Heart left ventricle (tissue), 16 donors: Measurements from ENCODE around the gene NUCB1. TPM values are rescaled to one million over a fixed set of nuclear protein-coding genes. Genes with fewer than 3 reads are reported as not detected.

ENCODE experiments used
- ATAC-seq, 4 donors: fragments of 200-7000 bp; cut with Tn5 transposase; one replicate each; pipeline ENCODE4 v1.9.1; 2020 to 2022; ENCODE audit warnings: moderate library complexity in 4 of 4, mild to moderate bottlenecking in 3 of 4, moderate number of reproducible peaks in 1 of 4
- DNase-seq, 5 donors: peaks; one replicate each; pipeline ENCODE4 v3.0.0-alpha.2; 2020
- H3K27ac ChIP-seq, 12 donors: fragments of 200-600 bp; sonication (generic) in 4 of 12; one replicate each; pipeline versions ENCODE4 v1.5.0 to v1.8.0; 2016 to 2022; ENCODE audit warnings: mild to moderate bottlenecking in 2 of 12
- H3K27me3 ChIP-seq, 9 donors: fragments of 200-600 bp; sonication (generic) in 2 of 9; one replicate each; pipeline versions ENCODE4 v1.5.1 to v1.8.0; 2016 to 2022; ENCODE audit warnings: mild to moderate bottlenecking in 3 of 9
- H3K36me3 ChIP-seq, 9 donors: fragments of 200-600 bp; sonication (generic) in 2 of 9; one replicate each; pipeline versions ENCODE4 v1.5.0 to v1.8.0; 2018 to 2022; ENCODE audit warnings: mild to moderate bottlenecking in 2 of 9
- H3K4me1 ChIP-seq, 12 donors: fragments of 200-600 bp; sonication (generic) in 4 of 12; one replicate each; pipeline versions ENCODE4 v1.5.0 to v1.8.0; 2016 to 2022; ENCODE audit warnings: mild to moderate bottlenecking in 3 of 12
- H3K4me3 ChIP-seq, 12 donors: fragments of 200-600 bp; sonication (generic) in 4 of 12; one replicate each; pipeline versions ENCODE4 v1.5.0 to v1.8.0; 2017 to 2022; ENCODE audit warnings: mild to moderate bottlenecking in 9 of 12, moderate library complexity in 4 of 12
- H3K9me3 ChIP-seq, 12 donors: fragments of 200-600 bp; sonication (generic) in 4 of 12; one replicate each; pipeline versions ENCODE4 v1.5.0 to v1.8.0; 2016 to 2022; ENCODE audit warnings: mild to moderate bottlenecking in 1 of 12
- CTCF ChIP-seq, 12 donors: fragments of 200-600 bp; sonication (generic) in 4 of 12; IDR thresholded peaks; one replicate each; pipeline versions ENCODE4 v1.5.0 to v1.8.0; 2018 to 2022; ENCODE audit warnings: antibody characterized with exemption in 12 of 12, mild to moderate bottlenecking in 5 of 12
- POLR2A ChIP-seq, 2 donors: fragments of 450-650 bp; IDR thresholded peaks; one replicate each; pipeline ENCODE4 v1.6.1; 2017; ENCODE audit warnings: antibody characterized with exemption in 2 of 2, mild to moderate bottlenecking in 2 of 2, moderate library complexity in 2 of 2
- WGBS, 4 donors: extraction: QIAGEN DNeasy Blood & Tissue Kit in 2 of 4; methylation state at CpG; one replicate each; pipeline versions ENCODE4 v1.1.5 to v1.1.7; 2013 to 2018; 5-methylcytosine and 5-hydroxymethylcytosine counted together
- intact Hi-C, 10 donors: fragments of 100-400 bp; cut with DNase I; formaldehyde crosslinking; loops; one replicate each; pipeline versions ENCODE4 v1.11.1 to v1.14.2; 2022
- polyA plus RNA-seq, 2 donors: library from polyadenylated mRNA; stranded (reverse); fragments of 200-250 nt; gene quantifications; one replicate each; pipeline ENCODE4 v1.2.3, GENCODE V29; 2013
- total RNA-seq, 9 donors: library from RNA; depleted of rRNA in 2 of 9; stranded (reverse); fragments of >200 nt in 2 of 9; fragmentation: NEBNext Ultra II Directional in 3 of 9; extraction: Animal tissue kit (Norgen Biotek cat#: 25700) in 3 of 9; gene quantifications; one replicate each; pipeline versions ENCODE4 v1.1.0 to v1.2.4, GENCODE V29; 2016 to 2023
- donor health status: ischemic (EF 13 %, LVEDD 7.1; RV severe dilation, severe dysfunction).
- donor health status: healthy with polysubstance abuse.
- donor health status: DM: no; HTN: yes; CAD: no.
- donor health status: DM: no; HTN: no; CAD: no.
- donor health status: ischemic (EF 25% LVEDD 6.9; RV normal size, moderate dysfunction).
- donor health status: ischemic (EF 25% LVEDD 5.7; RV mildly dilated, moderate dysfunction).
- donor health status: healthy.
- donor health status: DM: yes; HTN: yes; CAD: no.
- donor health status: ischemic (EF 35%, LVEDD 5.7; RV mildly dilated, moderate dysfunction).
- donor health status: nonischemic (EF 11% LVEDD 7.7; RV severe dilation, severe dysfunction).
- donor health status: DM: yes; HTN: yes; CAD: no.
- donor health status: PGD.
- donor health status: ischemic (EF 29% LVEDD 5.4; RV normal size, mild dysfunction).
- donor health status: nonischemic (EF 23%, LVEDD 6.1; RV moderate dilation, normal function).

NUCB1 gene
- total and polyA plus RNA-seq, 11 donors = 179 to 428 (median 286) TPM

DNA sequence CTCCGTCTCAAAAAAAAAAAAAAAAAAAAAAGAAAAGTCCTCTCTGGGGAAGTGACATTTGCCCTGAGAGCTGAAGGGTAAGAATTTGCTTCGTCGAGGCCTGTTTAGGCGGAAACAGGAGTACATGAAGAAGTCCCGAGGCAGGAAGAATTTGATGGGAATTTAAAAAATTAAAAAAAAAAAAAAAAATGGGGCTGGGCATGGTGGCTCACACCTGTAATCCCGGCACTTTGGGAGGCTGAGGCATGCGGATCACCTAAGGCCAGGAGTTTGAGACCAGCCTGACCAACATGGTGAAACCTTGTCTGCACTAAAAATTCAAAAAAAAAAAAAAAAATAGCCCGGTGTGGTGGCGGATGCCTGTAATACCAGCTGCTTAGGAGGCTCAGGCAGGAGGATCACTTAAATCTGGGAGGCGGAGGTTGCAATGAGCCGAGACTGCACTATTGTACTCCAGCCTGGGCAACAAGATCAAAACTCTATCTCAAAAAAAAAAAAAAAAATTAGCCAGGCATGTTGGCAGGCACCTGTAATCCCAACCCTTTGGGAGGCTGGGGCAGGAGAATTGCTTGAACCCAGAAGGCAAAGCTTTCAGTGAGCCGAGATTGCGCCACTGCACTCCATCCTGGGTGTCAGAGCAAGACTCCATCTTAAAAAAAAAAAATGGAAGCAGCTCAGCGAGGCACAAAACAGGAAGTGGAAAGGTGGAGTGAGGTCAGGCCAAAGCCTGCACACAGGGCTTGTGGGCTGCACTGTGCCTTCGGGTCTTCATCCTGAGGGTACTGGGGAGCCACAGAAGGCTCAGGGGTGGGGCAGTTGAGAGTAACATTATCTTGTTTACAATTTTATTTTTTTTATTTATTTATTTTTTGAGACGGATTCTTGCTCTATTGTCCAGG, 59.5 kb downstream of the NUCB1 start:
- intact Hi-C loops = loop anchor here in 5 of 10 donors (5.0 to 10.0 kb wide), 5 partner anchors 52 to 315 kb away; partner anchors contain the start of genes NUCB1 (in 3 of the 5), CA11 (in 1 of the 5) and PPP1R15A (in 1 of the 5)
- 76 to 86% (median 80%) methylated on average over 16 of the region's 16 CpGs for WGBS, 4 donors
- peak overlapping the region in 1 of 12 donors; percentile 55 for H3K27ac ChIP-seq

DNA sequence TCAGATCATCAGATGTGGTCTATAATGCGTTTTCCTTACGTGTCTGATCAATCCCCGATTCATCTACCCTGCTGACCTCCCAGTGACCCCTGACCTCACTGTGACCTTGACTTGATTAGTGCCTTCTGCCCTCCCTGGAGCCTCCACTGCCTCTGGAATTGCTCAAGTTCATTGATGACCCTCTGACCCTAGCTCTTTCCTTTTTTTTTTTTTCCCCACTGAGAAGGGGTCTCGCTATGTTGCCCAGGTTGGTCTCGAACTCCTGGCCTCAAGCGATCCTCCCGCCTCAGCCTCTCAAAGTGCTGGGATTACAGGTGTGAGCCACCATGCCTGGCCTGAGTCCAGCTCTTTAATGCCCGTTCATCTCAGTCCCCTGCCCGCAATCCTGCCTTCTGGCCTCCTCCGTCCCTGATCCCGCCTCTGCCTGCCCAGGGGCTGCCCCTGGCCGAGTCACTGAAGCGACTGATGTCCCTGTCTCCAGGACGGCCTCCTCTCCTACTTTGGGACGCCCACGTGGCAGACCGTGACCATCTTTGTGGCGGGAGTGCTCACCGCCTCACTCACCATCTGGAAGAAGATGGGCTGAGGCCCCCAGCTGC, 61.0 kb downstream of the NUCB1 start:
- Histone ChIP-seq H3K4me3 (no peak overlapping the region), H3K27me3 (no peaks in the 10 kb centered on the region), H3K9me3 (no peaks in the 10 kb centered on the region), H3K27ac (peak overlapping the region in 5 of 12 donors; percentile 1 to 97 (median 71)), H3K4me1 (peaks cover 5 to 42% (median 22%) of the 10 kb centered on the region in 12 donors), H3K36me3 (peaks cover 0 to 19% (median 4%) of the 10 kb centered on the region in 9 donors)
- TF ChIP-seq POLR2A (IDR thresholded peaks at IDR 0.05) = no peak
- TF ChIP-seq CTCF (IDR thresholded peaks at IDR 0.05) = no peak
- intact Hi-C loops = loop anchor here in 3 of 10 donors (5.0 to 10.0 kb wide), 4 partner anchors 54 to 316 kb away; partner anchors contain the start of genes NUCB1 (in 2 of the 3), CA11 (in 1 of the 3) and PPP1R15A (in 1 of the 3)
- 89 to 92% (median 91%) methylated on average over 19 of the region's 19 CpGs for WGBS, 4 donors
- DNase-seq (no peak), ATAC-seq (no peak)

More for the DNA sequence above, 59.5 kb downstream of the NUCB1 start:
- H3K9me3 ChIP-seq = no peaks in the 10 kb centered on the region
- H3K27me3 ChIP-seq = no peaks in the 10 kb centered on the region
- peaks cover 9 to 45% (median 24%) of the 10 kb centered on the region in 12 donors for H3K4me1 ChIP-seq
- TF ChIP-seq POLR2A (IDR thresholded peaks at IDR 0.05) = no peak
- no peak for TF ChIP-seq CTCF (IDR thresholded peaks at IDR 0.05)
- no peak for ATAC-seq
- no peak overlapping the region for H3K4me3 ChIP-seq
- no peak for DNase-seq
- H3K36me3 ChIP-seq = peaks cover 0 to 16% (median 2%) of the 10 kb centered on the region in 9 donors

GRCh38 chr19:48961673-48962028, 61.5 kb downstream of the NUCB1 start:
- Histone ChIP-seq H3K4me3 (peak overlapping the region in 1 of 12 donors; percentile 15), H3K9me3 (no peaks in the 10 kb centered on the region), H3K36me3 (peaks cover 0 to 20% (median 8%) of the 10 kb centered on the region in 9 donors), H3K27ac (peak overlapping the region in 8 of 12 donors; percentile 52 to 97 (median 92)), H3K27me3 (no peaks in the 10 kb centered on the region), H3K4me1 (peaks cover 8 to 44% (median 26%) of the 10 kb centered on the region in 12 donors)
- intact Hi-C loops = loop anchor here in 3 of 10 donors (5.0 to 10.0 kb wide), 4 partner anchors 54 to 317 kb away; partner anchors contain the start of genes NUCB1 (in 2 of the 3), CA11 (in 1 of the 3) and PPP1R15A (in 1 of the 3)
- DNase-seq (no peak), ATAC-seq (no peak)
- TF ChIP-seq CTCF (IDR thresholded peaks at IDR 0.05) (no peak), POLR2A (IDR thresholded peaks at IDR 0.05) (no peak)
- 83 to 88% (median 86%) methylated on average over 12 of the region's 12 CpGs for WGBS, 4 donors
